Measurements from ENCODE around the gene DEK.
"Not testable (repeated sequence)": the region's sequence is repeated elsewhere in the genome, so short reads cannot be mapped to it uniquely, and the experiment has no call there.

The DEK gene

DNA sequence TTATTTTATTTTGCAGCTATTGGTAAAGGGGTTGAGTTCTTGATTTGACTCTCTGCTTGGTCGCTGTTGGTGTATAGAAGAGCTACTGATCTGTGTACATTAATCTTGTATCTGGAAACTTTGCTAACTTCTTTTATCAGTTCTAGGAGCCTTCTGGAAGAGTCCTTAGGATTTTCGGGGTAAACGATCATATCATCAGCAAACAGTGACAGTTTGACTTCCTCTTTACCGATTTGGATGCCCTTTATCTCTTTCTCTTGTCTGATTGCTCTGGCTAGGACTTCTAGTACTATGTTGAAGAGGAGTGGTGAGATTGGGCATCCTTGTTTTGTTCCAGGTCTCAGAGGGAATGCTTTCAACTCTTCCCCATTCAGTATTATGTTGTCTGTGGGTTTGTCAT, 88.1 kb downstream of the DEK start:
- H3K4me3 ChIP-seq (ENCODE audit: low read length); DNase-seq (ENCODE audit: low read depth, low spot score): not testable (repeated sequence)

All from Jurkat, Clone E6-1 (cell line).